IPS-18a (cell line): ENCODE measurements around the gene MYL3.

ENCODE experiments used
- H3K27ac ChIP-seq: one replicate; pipeline ENCODE4 v1.5.1; 2013; ENCODE audit warnings: low read length
- H3K27me3 ChIP-seq: one replicate; pipeline ENCODE4 v1.6.1; 2013; ENCODE audit warnings: mild to moderate bottlenecking, low read length; ENCODE audit not compliant: control insufficient read depth, insufficient read depth
- H3K36me3 ChIP-seq: one replicate; pipeline ENCODE4 v1.6.1; 2013; ENCODE audit warnings: low read depth, low read length; ENCODE audit not compliant: control insufficient read depth
- H3K4me1 ChIP-seq: one replicate; pipeline ENCODE4 v1.6.1; 2013; ENCODE audit warnings: low read depth, low read length; ENCODE audit not compliant: control insufficient read depth
- H3K4me3 ChIP-seq: one replicate; pipeline ENCODE4 v1.5.1; 2013; ENCODE audit warnings: low read length
- H3K9ac ChIP-seq: one replicate; pipeline ENCODE4 v1.6.1; 2013; ENCODE audit warnings: mild to moderate bottlenecking, low read length, moderate library complexity
- H3K9me3 ChIP-seq: one replicate; pipeline ENCODE4 v1.6.1; 2013; ENCODE audit warnings: low read depth, low read length; ENCODE audit not compliant: control insufficient read depth

Gene MYL3

GRCh38 chr3:46851364-46852333 lies 11.6 kb downstream of the MYL3 start:
- no peak overlapping the region for H3K4me3 ChIP-seq
- no peaks in the 10 kb centered on the region for H3K36me3 ChIP-seq
- H3K4me1 ChIP-seq: no peaks in the 10 kb centered on the region
- no peak overlapping the region for H3K9ac ChIP-seq
- H3K9me3 ChIP-seq: no peaks in the 10 kb centered on the region
- no peak overlapping the region for H3K27ac ChIP-seq
- H3K27me3 ChIP-seq: peaks cover 1% of the 10 kb centered on the region

- Histone ChIP-seq H3K9me3 (no peaks in the 10 kb centered on the region), H3K27ac (no peak overlapping the region), H3K27me3 (peaks cover 7% of the 10 kb centered on the region), H3K36me3 (no peaks in the 10 kb centered on the region), H3K4me1 (no peaks in the 10 kb centered on the region), H3K4me3 (no peak overlapping the region), H3K9ac (no peak overlapping the region)
These were observed 12.8 kb downstream of the MYL3 start for GRCh38 chr3:46850468-46850779.

- peaks cover 4% of the 10 kb centered on the region for H3K4me1 ChIP-seq
- H3K9me3 ChIP-seq: no peaks in the 10 kb centered on the region
- no peak overlapping the region for H3K4me3 ChIP-seq
- peaks cover 7% of the 10 kb centered on the region for H3K27me3 ChIP-seq
- no peak overlapping the region for H3K9ac ChIP-seq
- H3K27ac ChIP-seq: no peak overlapping the region
- no peaks in the 10 kb centered on the region for H3K36me3 ChIP-seq
These were observed 13.4 kb downstream of the MYL3 start for GRCh38 chr3:46849686-46850467.

- Histone ChIP-seq H3K27ac (no peak overlapping the region), H3K4me1 (peaks cover 4% of the 10 kb centered on the region), H3K36me3 (no peaks in the 10 kb centered on the region), H3K4me3 (no peak overlapping the region), H3K9me3 (no peaks in the 10 kb centered on the region), H3K9ac (no peak overlapping the region), H3K27me3 (peaks cover 7% of the 10 kb centered on the region)
These were observed 14.1 kb downstream of the MYL3 start for GRCh38 chr3:46849045-46849631.

- Histone ChIP-seq H3K27me3 (peaks cover 7% of the 10 kb centered on the region), H3K27ac (no peak overlapping the region), H3K4me1 (peaks cover 4% of the 10 kb centered on the region), H3K9me3 (no peaks in the 10 kb centered on the region), H3K9ac (no peak overlapping the region), H3K4me3 (no peak overlapping the region), H3K36me3 (no peaks in the 10 kb centered on the region)
These were observed 14.8 kb downstream of the MYL3 start for GRCh38 chr3:46848271-46849044.

GRCh38 chr3:46847744-46848143 lies 15.5 kb downstream of the MYL3 start:
- Histone ChIP-seq H3K4me1 (peaks cover 4% of the 10 kb centered on the region), H3K27me3 (peaks cover 7% of the 10 kb centered on the region), H3K4me3 (no peak overlapping the region), H3K27ac (no peak overlapping the region), H3K9ac (no peak overlapping the region), H3K9me3 (no peaks in the 10 kb centered on the region), H3K36me3 (no peaks in the 10 kb centered on the region)

GRCh38 chr3:46846624-46847542 lies 16.4 kb downstream of the MYL3 start:
- Histone ChIP-seq H3K4me3 (peak overlapping the region; percentile 13), H3K27me3 (peaks cover 7% of the 10 kb centered on the region), H3K9ac (no peak overlapping the region), H3K4me1 (peaks cover 4% of the 10 kb centered on the region), H3K9me3 (no peaks in the 10 kb centered on the region), H3K27ac (no peak overlapping the region), H3K36me3 (no peaks in the 10 kb centered on the region)

GRCh38 chr3:46845860-46846623 lies 17.2 kb downstream of the MYL3 start:
- Histone ChIP-seq H3K9me3 (peaks cover 4% of the 10 kb centered on the region), H3K4me1 (peaks cover 4% of the 10 kb centered on the region), H3K27me3 (peaks cover 7% of the 10 kb centered on the region), H3K36me3 (no peaks in the 10 kb centered on the region), H3K9ac (no peak overlapping the region), H3K27ac (no peak overlapping the region), H3K4me3 (peak overlapping the region; percentile 37)

- H3K36me3 ChIP-seq: no peaks in the 10 kb centered on the region
These were observed 17.8 kb downstream of the MYL3 start for GRCh38 chr3:46845397-46845859.

GRCh38 chr3:46844881-46845312 lies 18.3 kb downstream of the MYL3 start:
- H3K27me3 ChIP-seq: peaks cover 7% of the 10 kb centered on the region
- no peak overlapping the region for H3K27ac ChIP-seq
- H3K4me1 ChIP-seq: peaks cover 4% of the 10 kb centered on the region
- peak overlapping the region; percentile 37 for H3K4me3 ChIP-seq
- H3K9ac ChIP-seq: no peak overlapping the region
- H3K9me3 ChIP-seq: peaks cover 4% of the 10 kb centered on the region
- H3K36me3 ChIP-seq: no peaks in the 10 kb centered on the region

More at GRCh38 chr3:46845397-46845859, 17.8 kb downstream of the MYL3 start:
- Histone ChIP-seq H3K27ac (no peak overlapping the region), H3K9me3 (peaks cover 4% of the 10 kb centered on the region), H3K4me3 (peak overlapping the region; percentile 37), H3K9ac (no peak overlapping the region), H3K4me1 (peaks cover 4% of the 10 kb centered on the region), H3K27me3 (peaks cover 7% of the 10 kb centered on the region)
